GM18951 (cell line): ENCODE measurements around the gene DENND6B.

Source experiments
- POLR2A ChIP-seq: IDR thresholded peaks from 4 replicates; pipeline ENCODE4 v1.6.1; 2011; ENCODE audit warnings: mild to moderate bottlenecking; ENCODE audit not compliant: insufficient read length, insufficient read depth; ENCODE audit errors: extremely low read depth
- in situ Hi-C: fragments of 300-500 bp; cut with MboI; formaldehyde crosslinking; loops from one replicate; pipeline ENCODE4 v1.12.0; 2022; ENCODE audit warnings: low sequenced_read_pairs, mixed read lengths, inconsistent platforms; ENCODE audit not compliant: unreplicated experiment

Gene DENND6B

GRCh38 chr22:50301581-50301991 is 25.2 kb downstream of the DENND6B start:
- in situ Hi-C loops: no loop called here
- no peak for TF ChIP-seq POLR2A

- no peak for TF ChIP-seq POLR2A
- in situ Hi-C loops: no loop called here
These were observed 26.1 kb downstream of the DENND6B start for GRCh38 chr22:50300620-50301257.

- no peak for TF ChIP-seq POLR2A
- in situ Hi-C loops: no loop called here
These were observed 26.8 kb downstream of the DENND6B start for GRCh38 chr22:50299785-50300619.

- no peak for TF ChIP-seq POLR2A
- in situ Hi-C loops: no loop called here
These were observed 27.7 kb downstream of the DENND6B start for GRCh38 chr22:50298937-50299784.

- in situ Hi-C loops: no loop called here
- TF ChIP-seq POLR2A: no peak
These were observed 28.6 kb downstream of the DENND6B start for GRCh38 chr22:50298266-50298637.

- in situ Hi-C loops: no loop called here
- TF ChIP-seq POLR2A: no peak
These were observed 29.1 kb downstream of the DENND6B start for GRCh38 chr22:50297510-50298265.

- in situ Hi-C loops: no loop called here
- TF ChIP-seq POLR2A: no peak
These were observed 29.9 kb downstream of the DENND6B start for GRCh38 chr22:50296658-50297490.

- no peak for TF ChIP-seq POLR2A
- in situ Hi-C loops: no loop called here
These were observed 32.5 kb downstream of the DENND6B start for GRCh38 chr22:50294319-50294656.

- in situ Hi-C loops: no loop called here
- TF ChIP-seq POLR2A: no peak
These were observed 33.1 kb downstream of the DENND6B start for GRCh38 chr22:50293441-50294318.

GRCh38 chr22:50292643-50293440 is 34.0 kb downstream of the DENND6B start:
- in situ Hi-C loops: no loop called here
- no peak for TF ChIP-seq POLR2A
